ENCODE results near the gene ACLY. TPM values are rescaled to one million over a fixed set of nuclear protein-coding genes. Genes with fewer than 3 reads are reported as not detected.
A peak's percentile ranks its signal among the peaks of the same experiment; 100 is the strongest.

ACLY gene
- total and polyA plus RNA-seq, 2 of the 13 experiments (the other 11 are each of a cell fraction or from before 2014, with no cell fraction given), result 111 to 218 TPM

GRCh38 chr17:41966463-41967140 lies 47.9 kb upstream of the ACLY start, which contains the start of gene CNP (continued):
- TF ChIP-seq ARID3A (IDR thresholded peaks at IDR 0.05; ENCODE audit: low read depth, low read length) (no peak), RBAK (CRISPR knock-in tag; IDR thresholded peaks at IDR 0.05) (no peak), TBL1XR1 (IDR thresholded peaks at IDR 0.05; ENCODE audit: borderline replicate concordance, low read length, partially characterized antibody) (peak; percentile 12), KLF12 (CRISPR knock-in tag; IDR thresholded peaks at IDR 0.05; ENCODE audit: borderline replicate concordance) (peak; percentile 70; the same call in 1 of the 2 replicates), SP2 (CRISPR knock-in tag; IDR thresholded peaks at IDR 0.05) (peak; percentile 51), TFDP2 (CRISPR knock-in tag; IDR thresholded peaks at IDR 0.05) (peak; percentile 94), CBFB (CRISPR knock-in tag; IDR thresholded peaks at IDR 0.05) (peak; percentile 55; the same call in 1 of the 2 replicates), EED (CRISPR knock-in tag; IDR thresholded peaks at IDR 0.05) (no peak), IKZF5 (CRISPR knock-in tag; IDR thresholded peaks at IDR 0.05) (peak; percentile 68)

All from HepG2 (cell line).